Measurements from ENCODE around the gene HEMGN. TPM values are rescaled to one million over a fixed set of nuclear protein-coding genes. Genes with fewer than 3 reads are reported as not detected.
"Not testable (repeated sequence)": the region's sequence is repeated elsewhere in the genome, so short reads cannot be mapped to it uniquely, and the experiment has no call there.

HEMGN gene
- total and polyA plus RNA-seq, 2 donors: 8.3 TPM; not detected in 1

- no peaks in the 10 kb centered on the region for H3K4me1 ChIP-seq (ENCODE audit: insufficient read depth)
- WGBS: 54% methylated on average over 5 of the region's 5 CpGs
- no peak overlapping the region for H3K27ac ChIP-seq (ENCODE audit: low read depth)
- no peak for DNase-seq (ENCODE audit: extremely low spot score)
- no peak overlapping the region for H3K4me3 ChIP-seq (ENCODE audit: low read depth, low read length)
- H3K36me3 ChIP-seq (ENCODE audit: insufficient read depth): no peaks in the 10 kb centered on the region
These were observed 21.0 kb upstream of the HEMGN start for GRCh38 chr9:97958812-97959511.

- no peaks in the 10 kb centered on the region for H3K36me3 ChIP-seq (ENCODE audit: insufficient read depth)
- H3K4me3 ChIP-seq (ENCODE audit: low read depth, low read length): no peak overlapping the region
- DNase-seq (ENCODE audit: extremely low spot score): no peak
- H3K27ac ChIP-seq (ENCODE audit: low read depth): no peak overlapping the region
- no peaks in the 10 kb centered on the region for H3K4me1 ChIP-seq (ENCODE audit: insufficient read depth)
These were observed 18.4 kb upstream of the HEMGN start for GRCh38 chr9:97956331-97956730.

- no peak for DNase-seq (ENCODE audit: extremely low spot score)
These were observed 16.6 kb upstream of the HEMGN start for GRCh38 chr9:97954550-97954989.

GRCh38 chr9:97950873-97951272 lies 12.9 kb upstream of the HEMGN start:
- not testable (repeated sequence) for H3K27ac ChIP-seq (ENCODE audit: low read depth); H3K36me3 ChIP-seq (ENCODE audit: insufficient read depth); H3K4me1 ChIP-seq (ENCODE audit: insufficient read depth); H3K4me3 ChIP-seq (ENCODE audit: low read depth, low read length); DNase-seq (ENCODE audit: extremely low spot score)
- WGBS: 83% methylated on average over 5 of the region's 5 CpGs

More at GRCh38 chr9:97954550-97954989, 16.6 kb upstream of the HEMGN start:
- H3K4me3 ChIP-seq (ENCODE audit: low read depth, low read length): no peak overlapping the region
- no peak overlapping the region for H3K27ac ChIP-seq (ENCODE audit: low read depth)
- no peaks in the 10 kb centered on the region for H3K36me3 ChIP-seq (ENCODE audit: insufficient read depth)
- H3K4me1 ChIP-seq (ENCODE audit: insufficient read depth): no peaks in the 10 kb centered on the region

- H3K4me1 ChIP-seq (ENCODE audit: insufficient read depth); DNase-seq (ENCODE audit: extremely low spot score); H3K27ac ChIP-seq (ENCODE audit: low read depth); H3K36me3 ChIP-seq (ENCODE audit: insufficient read depth); H3K4me3 ChIP-seq (ENCODE audit: low read depth, low read length): not testable (repeated sequence)
- WGBS: 68% methylated on average over 2 of the region's 2 CpGs
These were observed 9.1 kb upstream of the HEMGN start for GRCh38 chr9:97947094-97947493.

GRCh38 chr9:97945470-97945869 lies 7.5 kb upstream of the HEMGN start:
- H3K27ac ChIP-seq (ENCODE audit: low read depth); H3K36me3 ChIP-seq (ENCODE audit: insufficient read depth); DNase-seq (ENCODE audit: extremely low spot score); H3K4me1 ChIP-seq (ENCODE audit: insufficient read depth); H3K4me3 ChIP-seq (ENCODE audit: low read depth, low read length): not testable (repeated sequence)
- 82% methylated on average over 2 of the region's 2 CpGs for WGBS

- WGBS: 75% methylated on average over 3 of the region's 3 CpGs
These were observed 6.6 kb upstream of the HEMGN start for GRCh38 chr9:97944612-97945011.

GRCh38 chr9:97943308-97943855 lies 5.4 kb upstream of the HEMGN start:
- Histone ChIP-seq H3K27ac (ENCODE audit: low read depth) (no peak overlapping the region), H3K4me3 (ENCODE audit: low read depth, low read length) (no peak overlapping the region), H3K36me3 (ENCODE audit: insufficient read depth) (no peaks in the 10 kb centered on the region), H3K4me1 (ENCODE audit: insufficient read depth) (no peaks in the 10 kb centered on the region)
- no peak for DNase-seq (ENCODE audit: extremely low spot score)

More at GRCh38 chr9:97944612-97945011, 6.6 kb upstream of the HEMGN start:
- Histone ChIP-seq H3K4me3 (ENCODE audit: low read depth, low read length) (no peak overlapping the region), H3K4me1 (ENCODE audit: insufficient read depth) (no peaks in the 10 kb centered on the region), H3K36me3 (ENCODE audit: insufficient read depth) (no peaks in the 10 kb centered on the region), H3K27ac (ENCODE audit: low read depth) (no peak overlapping the region)
- no peak for DNase-seq (ENCODE audit: extremely low spot score)

- 83% methylated on average over 1 of the region's 1 CpG for WGBS
- Histone ChIP-seq H3K36me3 (ENCODE audit: insufficient read depth) (no peaks in the 10 kb centered on the region), H3K4me1 (ENCODE audit: insufficient read depth) (no peaks in the 10 kb centered on the region), H3K4me3 (ENCODE audit: low read depth, low read length) (no peak overlapping the region), H3K27ac (ENCODE audit: low read depth) (no peak overlapping the region)
- DNase-seq (ENCODE audit: extremely low spot score): no peak
These were observed 3.4 kb upstream of the HEMGN start for GRCh38 chr9:97941323-97941722.

GRCh38 chr9:97940741-97941140 lies 2.8 kb upstream of the HEMGN start:
- DNase-seq (ENCODE audit: extremely low spot score): no peak
- no peak overlapping the region for H3K4me3 ChIP-seq (ENCODE audit: low read depth, low read length)
- H3K36me3 ChIP-seq (ENCODE audit: insufficient read depth): no peaks in the 10 kb centered on the region
- no peak overlapping the region for H3K27ac ChIP-seq (ENCODE audit: low read depth)
- H3K4me1 ChIP-seq (ENCODE audit: insufficient read depth): no peaks in the 10 kb centered on the region
- WGBS: 63% methylated on average over 3 of the region's 3 CpGs

- Histone ChIP-seq H3K36me3 (ENCODE audit: insufficient read depth) (no peaks in the 10 kb centered on the region), H3K4me3 (ENCODE audit: low read depth, low read length) (no peak overlapping the region), H3K27ac (ENCODE audit: low read depth) (no peak overlapping the region), H3K4me1 (ENCODE audit: insufficient read depth) (no peaks in the 10 kb centered on the region)
- DNase-seq (ENCODE audit: extremely low spot score): no peak
These were observed 2.3 kb upstream of the HEMGN start for GRCh38 chr9:97940233-97940632.

- Histone ChIP-seq H3K36me3 (ENCODE audit: insufficient read depth) (no peaks in the 10 kb centered on the region), H3K4me3 (ENCODE audit: low read depth, low read length) (no peak overlapping the region), H3K27ac (ENCODE audit: low read depth) (no peak overlapping the region), H3K4me1 (ENCODE audit: insufficient read depth) (no peaks in the 10 kb centered on the region)
- no peak for DNase-seq (ENCODE audit: extremely low spot score)
These were observed 974 bp downstream of the HEMGN start for GRCh38 chr9:97936998-97937397.

GRCh38 chr9:97935276-97935675 lies 2.7 kb downstream of the HEMGN start:
- no peaks in the 10 kb centered on the region for H3K36me3 ChIP-seq (ENCODE audit: insufficient read depth)
- H3K4me1 ChIP-seq (ENCODE audit: insufficient read depth): no peaks in the 10 kb centered on the region
- DNase-seq (ENCODE audit: extremely low spot score): no peak
- H3K4me3 ChIP-seq (ENCODE audit: low read depth, low read length): no peak overlapping the region
- no peak overlapping the region for H3K27ac ChIP-seq (ENCODE audit: low read depth)
- 67% methylated on average over 1 of the region's 1 CpG for WGBS

GRCh38 chr9:97934321-97935115 lies 3.5 kb downstream of the HEMGN start:
- Histone ChIP-seq H3K36me3 (ENCODE audit: insufficient read depth) (no peaks in the 10 kb centered on the region), H3K4me1 (ENCODE audit: insufficient read depth) (no peaks in the 10 kb centered on the region), H3K27ac (ENCODE audit: low read depth) (no peak overlapping the region), H3K4me3 (ENCODE audit: low read depth, low read length) (no peak overlapping the region)
- WGBS: 31% methylated on average over 6 of the region's 6 CpGs
- DNase-seq (ENCODE audit: extremely low spot score): no peak
